Activated T-cell treated with anti-CD3 and anti-CD28 coated beads for 24 hours (primary cell): ENCODE data around the gene KCNC3.

Source experiments
- DNase-seq: peaks from one replicate; pipeline ENCODE4 v3.0.0-alpha.2; 2020; ENCODE audit warnings: low read depth

The KCNC3 gene

DNA sequence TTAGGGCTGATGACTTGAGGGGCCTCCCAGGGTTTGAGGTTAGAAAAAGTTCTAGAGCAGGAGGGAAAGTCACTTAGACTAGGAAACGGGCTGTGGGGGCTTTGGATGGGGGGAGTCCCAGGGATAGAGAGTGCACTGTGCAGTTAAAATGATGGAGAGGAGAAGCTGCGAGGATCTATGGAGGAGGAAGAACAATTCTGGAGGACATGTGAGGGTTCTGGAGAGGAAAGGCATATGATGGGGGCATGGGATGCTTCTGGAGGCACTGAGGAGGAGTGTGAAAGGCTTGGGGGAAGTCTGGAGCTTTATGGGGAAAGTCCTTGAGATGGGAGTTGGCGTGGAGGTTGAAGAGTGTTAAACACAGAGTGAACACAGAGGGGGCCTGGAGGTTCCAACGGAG lies 2.2 kb downstream of the KCNC3 start:
- DNase-seq, result no peak

DNA sequence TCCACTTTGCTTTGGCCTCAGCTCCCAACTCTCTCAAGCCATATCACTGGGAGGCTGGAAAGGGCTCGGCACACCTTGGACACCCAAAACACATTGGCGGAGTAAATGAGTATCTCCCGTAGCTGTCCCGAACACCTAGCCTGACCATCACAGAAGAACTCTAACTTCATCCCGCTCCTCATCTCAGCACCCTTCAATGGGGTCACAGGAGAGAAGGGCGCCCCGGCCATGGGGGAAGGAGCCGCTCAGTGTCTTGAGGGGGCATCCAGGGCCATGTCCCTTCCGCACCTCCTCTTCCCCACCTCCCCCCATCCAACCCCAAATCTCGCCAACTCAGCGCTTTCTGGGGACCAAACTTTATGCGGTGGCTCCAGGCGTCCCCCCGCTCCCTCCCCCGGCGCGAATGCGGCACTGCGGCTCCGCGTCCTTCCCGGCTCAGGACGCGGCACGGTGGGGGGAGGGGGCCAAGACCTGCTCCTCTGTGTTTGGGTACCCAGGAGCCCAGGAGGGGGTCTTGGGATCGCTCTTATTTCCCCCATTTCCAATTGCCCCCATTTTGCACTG lies 3.0 kb downstream of the KCNC3 start:
- no peak for DNase-seq

DNA sequence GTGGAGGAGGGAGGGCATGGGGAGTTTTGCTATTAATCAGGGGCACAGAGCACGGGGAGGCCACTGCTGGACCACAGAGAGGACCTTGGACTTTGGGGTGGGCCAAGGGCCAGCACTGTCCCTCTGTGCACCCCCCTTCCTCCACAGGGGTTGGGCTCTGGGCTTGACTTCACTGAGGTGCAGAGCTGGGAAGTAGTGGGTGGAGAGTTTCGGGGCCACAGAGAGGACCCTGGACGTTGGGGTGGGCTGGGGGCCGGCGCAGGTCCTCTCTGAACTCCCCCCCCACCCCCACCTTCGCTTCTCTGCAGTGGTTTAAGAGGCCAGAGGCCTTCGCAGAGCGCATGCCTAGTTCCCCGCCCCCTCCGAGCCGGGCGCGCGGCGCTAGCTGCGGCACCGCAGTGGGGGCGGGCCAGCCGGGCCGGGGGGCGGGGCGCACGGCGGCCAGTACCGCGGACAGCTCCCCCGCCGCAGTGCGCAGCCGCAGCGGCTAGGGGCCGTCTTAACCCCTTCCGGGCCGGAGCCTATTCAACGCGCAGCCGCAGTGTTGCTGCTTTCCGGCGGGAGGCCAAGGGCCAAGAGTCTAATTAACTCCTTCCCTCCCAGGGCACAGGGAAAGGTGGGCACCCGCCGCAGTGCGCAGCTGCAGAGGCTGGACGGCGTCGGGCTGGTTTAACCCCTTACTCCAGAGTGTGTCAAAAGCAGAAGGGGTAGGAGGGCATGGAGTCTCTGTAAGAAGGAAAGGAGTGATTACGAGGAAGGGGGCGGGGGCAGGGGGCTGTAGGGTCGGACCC lies 3.7 kb downstream of the KCNC3 start:
- peak; percentile 75 for DNase-seq

DNA sequence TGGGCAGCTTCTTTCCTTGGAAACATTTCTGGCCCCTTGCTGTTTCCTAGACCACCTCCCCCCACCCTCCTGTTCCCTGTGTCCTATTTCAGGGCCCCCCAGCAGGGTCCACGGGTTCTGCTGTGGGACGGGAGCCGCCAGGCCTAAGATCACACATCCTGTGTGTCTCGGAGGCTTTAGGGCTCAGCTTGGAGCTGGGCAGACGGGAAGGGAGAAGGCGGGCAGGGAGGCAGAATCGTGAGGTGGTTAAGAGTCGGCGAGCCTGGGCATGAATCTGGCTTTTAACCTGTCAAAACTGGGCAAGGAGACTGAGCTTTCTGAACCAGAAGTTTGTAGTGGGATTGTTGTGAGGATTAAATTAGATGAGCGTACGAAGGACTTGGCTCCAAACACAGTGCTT lies 4.8 kb downstream of the KCNC3 start:
- no peak for DNase-seq

DNA sequence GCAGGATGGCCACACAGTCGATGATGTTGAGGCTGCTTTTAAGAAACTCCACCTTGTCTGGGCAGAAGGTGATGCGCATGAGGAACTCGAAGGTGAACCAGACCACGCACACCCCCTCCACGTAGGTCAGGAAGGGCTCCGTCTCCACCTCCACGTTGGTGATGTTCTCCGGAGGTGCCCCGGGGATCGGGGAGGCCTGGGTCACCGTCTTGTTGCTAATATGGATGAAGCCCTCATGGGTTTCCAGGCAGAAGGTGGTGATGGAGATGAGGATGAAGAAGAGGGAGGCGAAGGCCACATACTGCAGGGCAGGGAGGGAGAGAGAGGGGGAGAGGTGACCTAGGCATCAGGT lies 5.4 kb downstream of the KCNC3 start:
- DNase-seq, result no peak

- no peak for DNase-seq
Measured at GRCh38 chr19:50322931-50323781, 6.0 kb downstream of the KCNC3 start.

DNA sequence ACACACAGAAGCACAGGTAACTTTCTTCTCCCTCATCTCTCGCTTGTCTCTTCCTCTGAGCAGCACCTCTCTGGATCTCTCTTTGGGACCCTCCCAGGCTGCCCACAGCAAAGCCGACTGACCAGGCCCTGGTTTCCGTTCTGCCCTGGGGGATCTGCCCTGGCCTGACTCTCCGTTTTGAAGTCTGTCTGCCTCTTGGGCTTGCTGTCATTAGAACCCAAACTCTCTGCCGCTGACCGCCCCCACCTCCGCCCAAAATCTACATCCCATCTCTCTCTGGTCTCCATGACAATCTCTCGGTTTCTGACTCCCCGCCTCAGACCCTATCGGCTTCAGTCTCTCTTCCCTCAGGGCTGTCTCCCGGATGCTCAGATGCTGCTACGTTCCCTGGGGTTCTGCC lies 6.9 kb downstream of the KCNC3 start:
- DNase-seq, result no peak

- DNase-seq, result no peak
Measured at GRCh38 chr19:50321831-50322230, 7.3 kb downstream of the KCNC3 start.

DNA sequence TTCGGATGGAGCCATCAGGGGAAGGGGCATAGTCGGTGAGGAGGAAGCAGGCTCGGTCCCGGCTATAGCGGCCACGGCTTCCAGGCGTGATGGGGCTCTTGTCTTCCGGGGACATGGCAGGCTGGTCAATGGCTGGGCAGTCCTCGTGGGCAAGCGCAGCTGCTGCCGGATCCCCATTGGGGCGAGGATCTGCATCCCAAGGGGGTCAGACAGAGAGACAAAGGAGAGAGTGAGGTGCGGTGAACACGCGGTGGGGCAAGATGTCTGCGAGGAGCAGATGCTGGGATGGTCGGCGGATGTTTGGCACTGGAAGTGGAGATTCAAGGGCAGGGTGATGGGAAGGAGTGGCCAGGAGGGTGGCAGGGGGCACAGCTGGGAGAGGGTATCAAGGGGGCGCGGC lies 8.6 kb downstream of the KCNC3 start:
- no peak for DNase-seq

GRCh38 chr19:50320051-50320450 lies 9.1 kb downstream of the KCNC3 start:
- no peak for DNase-seq

- DNase-seq, result no peak
Measured at GRCh38 chr19:50319156-50319555, 10.0 kb downstream of the KCNC3 start.

DNA sequence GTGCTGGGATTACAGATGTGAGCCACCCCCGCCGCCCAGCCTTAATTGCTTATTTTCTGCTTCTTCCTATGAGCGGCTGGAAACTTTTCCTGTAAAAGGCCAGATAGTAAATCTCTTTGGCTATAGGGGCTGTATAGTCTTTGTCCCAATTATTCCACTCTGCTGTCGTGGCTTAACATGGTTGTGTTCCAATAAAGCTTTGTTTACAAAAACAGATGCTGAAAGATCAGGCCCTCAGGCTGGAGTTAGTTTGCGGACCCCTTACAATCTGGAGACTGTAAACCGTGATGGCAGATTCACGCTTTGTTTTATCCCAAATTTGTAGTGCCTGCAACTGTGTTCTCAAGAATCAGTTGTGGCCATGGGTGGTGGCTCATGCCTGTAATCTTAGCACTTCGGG lies 10.7 kb downstream of the KCNC3 start:
- DNase-seq, result no peak

DNA sequence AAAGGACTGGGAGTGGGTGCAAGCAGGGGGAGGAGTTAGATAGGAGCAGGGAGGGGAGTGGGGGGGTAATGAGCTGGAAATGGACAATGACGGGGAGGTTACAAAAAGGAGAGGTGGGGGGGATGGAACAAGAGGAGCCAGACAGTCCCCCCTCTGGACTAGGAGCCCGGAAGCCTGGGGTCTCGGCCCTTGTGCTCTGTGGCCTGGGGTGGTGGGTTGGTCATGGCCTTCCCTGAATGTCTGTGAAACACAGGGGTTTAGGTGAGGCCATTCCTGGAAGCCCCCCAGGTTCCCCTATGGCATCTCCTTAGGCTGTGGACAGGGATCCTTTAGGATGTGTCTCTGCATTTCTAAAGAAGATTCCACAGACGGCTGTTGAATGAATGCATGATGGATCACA lies 12.1 kb downstream of the KCNC3 start:
- DNase-seq, result no peak

- DNase-seq, result no peak
Measured at GRCh38 chr19:50315773-50316448, 13.3 kb downstream of the KCNC3 start.

DNA sequence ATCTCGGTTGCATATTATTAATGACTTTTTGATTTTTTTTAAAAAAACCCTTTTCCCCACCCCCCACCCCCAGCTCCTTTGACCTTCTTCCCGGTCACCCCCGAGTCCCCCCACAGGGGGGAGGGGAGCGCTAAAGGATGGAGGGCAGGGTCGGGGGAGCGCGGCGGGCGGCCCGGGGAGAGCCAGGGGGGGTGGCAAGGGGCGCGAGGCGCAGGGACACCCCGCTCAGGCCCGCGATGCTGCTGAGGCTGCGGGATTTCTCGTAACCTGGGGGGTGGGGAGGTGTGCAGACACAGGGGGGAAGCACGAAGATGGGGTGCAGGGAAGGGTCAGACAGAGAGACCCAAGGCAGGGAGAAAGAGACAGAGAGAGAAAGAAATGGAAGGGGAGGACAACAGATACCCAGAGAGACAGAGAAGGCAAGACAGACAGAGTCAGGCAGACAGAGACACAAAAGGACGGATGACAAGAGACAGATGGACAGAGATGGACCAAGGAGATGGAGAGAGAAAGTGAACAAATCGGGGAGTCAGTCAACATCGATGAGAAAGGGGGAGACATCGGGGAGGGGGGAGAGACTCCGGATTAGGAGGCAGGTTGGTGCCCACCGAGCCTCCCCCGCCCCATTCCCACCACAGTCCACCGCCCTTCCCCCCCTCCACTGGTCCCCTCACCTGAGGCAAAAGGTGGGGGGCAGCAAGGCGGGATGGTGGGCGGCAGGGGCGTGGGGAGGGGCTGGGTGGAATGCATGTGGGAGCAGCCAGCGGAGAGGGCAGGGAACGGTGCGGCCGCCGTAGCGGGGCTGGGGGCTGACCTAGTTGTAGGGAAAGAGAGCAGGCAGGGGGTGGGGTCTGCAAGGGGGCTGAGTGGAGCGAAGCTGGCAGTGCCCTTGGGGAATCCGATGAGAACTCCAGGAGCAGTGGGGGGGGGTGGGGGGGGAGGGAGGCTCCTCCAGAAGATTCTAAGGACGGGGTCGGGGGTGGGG lies 14.2 kb downstream of the KCNC3 start:
- no peak for DNase-seq

DNA sequence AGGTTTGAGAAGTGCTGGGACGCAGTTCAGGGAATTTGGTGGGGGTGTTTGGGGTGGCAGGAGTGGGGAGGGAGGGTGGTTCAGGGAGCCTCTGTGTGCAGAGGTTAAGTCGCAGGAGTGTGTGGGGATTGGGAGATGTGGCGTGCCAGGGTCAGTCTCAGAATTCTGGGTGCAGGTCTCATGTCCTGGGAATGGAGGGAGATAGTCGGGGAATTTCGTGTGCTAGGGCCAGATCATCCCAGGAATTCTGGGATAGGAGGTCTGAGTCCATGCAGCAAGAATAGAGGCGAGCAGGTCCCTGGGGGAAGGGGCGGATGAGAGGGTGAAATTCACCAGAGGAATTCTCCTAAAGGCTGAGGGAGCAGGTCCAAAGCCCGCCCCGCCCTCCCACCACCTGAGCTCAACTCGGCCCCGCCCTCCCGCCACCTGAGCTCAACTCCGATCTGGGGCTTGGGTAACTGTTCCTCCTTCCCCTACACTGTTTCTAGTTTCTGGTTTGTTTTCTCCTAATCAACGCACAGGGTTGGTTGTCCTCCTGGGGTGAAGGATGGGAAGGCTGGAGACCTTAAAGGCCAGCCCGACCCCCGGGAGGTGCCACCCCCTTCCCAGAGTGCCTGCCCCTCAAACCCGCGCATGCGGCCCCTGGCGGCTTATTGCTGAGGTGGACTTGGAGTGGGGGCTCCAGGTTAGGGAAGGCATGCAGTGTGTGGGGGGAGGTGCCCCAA lies 15.2 kb downstream of the KCNC3 start:
- DNase-seq, result no peak

DNA sequence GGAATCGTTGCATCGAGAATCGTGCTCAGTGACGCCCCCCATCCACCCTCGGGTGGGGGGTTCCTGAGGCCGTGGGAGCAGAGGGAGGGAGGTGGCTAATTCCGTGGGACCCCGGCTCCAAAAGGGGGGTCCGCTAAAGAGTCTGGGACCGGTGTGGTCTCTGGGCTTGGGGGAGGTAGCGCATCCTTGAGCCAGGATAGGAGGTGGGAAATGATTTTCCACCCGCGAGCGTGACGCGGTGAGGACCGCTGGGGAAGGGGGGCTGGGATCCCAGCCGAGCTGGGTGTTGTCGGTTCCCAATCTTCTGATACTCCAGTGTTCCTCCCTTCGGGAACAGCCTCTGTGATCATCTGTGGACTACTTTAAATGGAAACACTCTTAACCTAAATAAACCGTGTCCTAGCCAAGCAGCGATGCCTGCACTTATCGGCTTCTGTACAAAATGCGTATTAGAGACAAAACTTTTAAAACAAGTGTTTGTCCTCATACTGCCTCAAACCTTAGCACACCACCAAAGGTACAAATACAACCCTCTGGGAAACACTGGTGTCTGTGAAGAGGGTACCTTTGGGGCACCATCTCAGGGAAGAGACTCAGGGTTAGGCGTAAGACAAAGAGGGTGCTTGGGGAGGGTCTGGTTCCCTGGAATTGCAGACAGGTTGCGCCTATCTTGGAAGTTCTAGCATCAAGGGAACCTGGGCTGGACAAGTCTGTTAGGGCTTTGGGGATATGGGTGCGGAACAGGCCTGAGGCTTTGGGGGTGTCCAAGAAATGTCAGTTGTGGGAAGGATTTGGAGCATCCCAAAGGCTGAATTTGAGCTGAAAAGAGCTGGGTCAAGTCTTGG lies 16.0 kb downstream of the KCNC3 start:
- DNase-seq, result no peak

DNA sequence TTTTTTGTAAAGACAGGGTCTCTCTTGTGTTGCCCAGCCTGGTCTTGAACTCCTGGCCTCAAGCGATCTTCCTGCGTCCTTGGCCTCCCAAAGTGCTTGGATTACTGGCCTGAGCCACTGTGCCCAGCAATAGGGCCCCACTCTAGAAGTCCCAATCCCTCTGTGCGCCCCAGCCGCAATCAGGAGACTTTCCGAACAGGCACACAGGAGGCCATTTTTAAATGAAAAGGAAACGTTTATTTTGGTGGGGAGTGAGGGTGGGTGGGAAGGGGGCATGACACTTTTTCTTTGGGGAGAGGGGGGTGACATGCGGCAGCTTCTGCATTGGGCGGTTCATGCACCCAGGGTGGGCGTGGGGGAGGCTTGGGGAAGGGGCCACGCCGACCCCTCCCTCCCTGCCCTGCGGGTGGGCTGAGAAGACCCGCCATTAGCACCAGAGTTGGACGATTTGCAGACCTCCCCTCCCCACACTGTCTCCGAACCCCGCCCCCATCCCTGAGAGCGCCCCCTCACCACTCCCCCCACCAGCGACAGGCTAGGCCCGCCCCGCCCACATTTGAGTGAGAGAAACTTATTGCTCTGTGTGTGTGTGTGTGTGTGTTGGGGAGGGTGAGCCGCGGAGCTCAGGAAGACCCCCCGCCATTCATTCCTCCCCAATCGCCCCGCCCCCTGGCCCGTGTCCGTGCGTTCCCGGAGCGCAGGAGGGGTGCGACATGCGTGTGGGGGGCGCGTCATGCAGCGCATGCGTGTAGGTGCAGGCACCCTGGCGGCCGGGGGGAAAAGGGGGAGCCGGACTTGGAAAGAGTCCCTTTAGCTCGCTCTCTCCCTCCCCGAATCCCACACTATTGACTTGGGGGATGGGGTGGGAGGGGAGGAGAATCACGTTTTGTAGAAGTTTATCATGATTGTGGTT lies 17.2 kb downstream of the KCNC3 start:
- DNase-seq, result no peak
